ENCODE results near the gene NHS.

NHS gene

DNA sequence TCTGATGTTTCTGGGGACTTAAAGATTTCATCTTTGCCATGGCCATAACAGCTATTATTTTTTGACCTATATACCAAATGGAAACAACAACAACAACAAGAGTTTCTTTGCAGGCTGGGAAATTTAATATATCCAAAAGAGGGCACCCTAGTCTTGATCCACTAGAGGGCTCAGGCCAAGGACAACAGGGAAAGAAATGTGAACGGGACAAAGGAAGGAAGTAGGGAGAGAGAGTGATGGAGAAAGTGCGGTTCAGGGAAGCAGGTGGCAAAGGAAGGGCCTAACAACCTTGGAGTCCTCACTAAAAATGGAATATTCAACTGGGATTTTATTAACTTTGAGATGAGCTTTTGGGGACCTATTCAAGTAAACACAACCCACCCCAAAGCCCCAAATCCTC is 294.5 kb downstream of the NHS start:
- no peak for DNase-seq

DNA sequence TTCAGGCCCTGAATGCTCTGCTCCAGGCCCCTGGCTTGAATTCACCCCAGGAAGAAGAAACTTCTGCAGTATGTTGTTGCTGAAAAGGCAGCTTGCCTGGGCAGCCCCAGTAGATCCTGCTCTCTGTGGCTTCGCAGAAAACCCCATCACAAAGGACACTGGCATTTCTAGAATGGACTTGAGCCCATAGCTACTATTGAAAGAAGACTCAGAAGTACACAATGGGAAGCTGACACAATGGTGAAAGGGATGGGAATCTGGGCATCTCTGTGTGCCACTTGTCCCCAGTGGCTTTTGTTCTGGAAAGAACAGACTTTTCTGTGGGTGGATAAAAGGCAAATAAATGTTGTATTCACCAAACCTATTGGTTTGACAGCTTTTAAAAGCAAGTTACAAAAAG is 294.9 kb downstream of the NHS start:
- peak in 18 of 51 donors; percentile 1 to 47 (median 5) for DNase-seq

GRCh38 chrX:17670874-17671273 is 295.9 kb downstream of the NHS start:
- DNase-seq = no peak

DNA sequence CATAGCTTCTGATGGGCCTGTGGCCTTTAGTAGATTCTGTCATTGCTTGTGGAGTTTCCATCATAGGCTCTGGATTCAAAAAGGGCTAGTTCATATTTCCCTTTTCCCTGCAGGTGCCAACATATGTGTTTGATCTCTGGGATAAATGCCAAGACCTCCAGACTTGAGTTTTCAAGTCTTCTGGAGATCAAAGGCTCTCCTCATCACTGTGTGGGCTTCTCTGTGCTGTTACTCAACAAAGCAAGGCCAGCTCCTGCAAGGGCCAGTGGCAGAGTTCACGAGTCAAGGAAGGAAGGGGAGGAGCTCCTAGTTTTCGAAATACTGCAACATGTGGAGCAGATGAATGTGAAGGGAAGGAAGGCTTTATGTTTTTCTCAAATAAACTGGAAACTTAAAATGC is 299.6 kb downstream of the NHS start:
- no peak for DNase-seq

DNA sequence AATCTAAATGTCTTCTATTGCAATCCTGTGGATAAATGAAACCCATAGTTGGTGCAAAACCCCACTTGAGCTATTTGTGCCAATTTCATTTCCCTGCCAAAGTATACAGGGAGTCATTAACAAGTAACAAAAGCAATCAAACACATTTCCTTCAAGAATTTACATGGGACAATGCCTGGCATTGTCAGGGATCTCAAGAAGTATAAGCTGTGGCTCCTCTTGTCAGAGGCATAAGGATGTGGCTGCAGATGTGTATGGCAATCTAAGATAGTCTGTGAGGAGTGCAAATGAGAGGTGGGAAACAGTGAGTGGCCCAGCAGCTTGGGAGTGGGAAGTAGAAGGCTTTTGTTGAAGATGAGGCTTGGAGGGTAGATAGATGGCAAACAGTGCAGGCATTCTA is 304.3 kb downstream of the NHS start:
- DNase-seq = no peak

- no peak for DNase-seq
These were observed 304.8 kb downstream of the NHS start for GRCh38 chrX:17679820-17680219.

- no peak for DNase-seq
These were observed 305.9 kb downstream of the NHS start for GRCh38 chrX:17680732-17681413.

GRCh38 chrX:17682259-17682658 is 307.3 kb downstream of the NHS start:
- no peak for DNase-seq

DNA sequence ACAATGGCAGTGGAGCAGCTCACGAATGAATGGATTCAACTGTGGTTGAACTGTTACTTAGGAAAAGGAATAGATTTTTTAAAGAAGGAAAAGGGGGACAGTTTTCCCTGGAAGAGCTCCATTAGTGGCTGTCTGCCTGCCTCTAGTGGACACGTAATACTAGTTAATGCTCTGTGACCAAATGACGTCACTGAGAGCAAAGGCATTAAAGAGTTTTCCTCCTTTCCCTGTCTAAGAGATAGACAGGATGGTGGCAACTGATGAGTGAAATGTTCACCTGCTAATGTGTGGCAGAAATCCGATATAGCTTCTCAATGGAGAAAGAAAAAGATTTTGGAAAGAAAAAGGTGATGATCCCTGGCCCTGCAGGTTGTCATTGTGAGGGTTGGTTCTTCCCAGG is 310.0 kb downstream of the NHS start:
- no peak for DNase-seq

DNA sequence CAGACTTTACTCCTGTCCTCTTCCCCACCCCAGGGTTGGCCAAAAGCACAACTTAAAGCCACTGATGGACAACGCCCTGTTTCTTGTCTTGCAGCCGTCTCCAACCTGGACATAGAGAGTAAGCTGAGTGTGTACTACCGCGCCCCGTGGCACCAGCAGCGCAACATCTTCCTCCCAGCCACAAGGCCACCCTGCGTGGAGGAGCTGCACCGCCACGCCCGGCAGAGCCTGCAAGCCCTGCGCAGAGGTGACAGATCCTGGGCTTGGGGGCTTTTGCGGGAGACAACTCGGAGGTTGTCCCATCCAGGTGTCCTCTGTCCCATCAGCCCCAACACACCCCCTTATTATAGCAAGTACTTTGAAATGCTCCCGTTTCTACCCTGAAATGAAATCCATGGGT is 312.6 kb downstream of the NHS start:
- no peak for DNase-seq

GRCh38 chrX:17689971-17690409 is 315.0 kb downstream of the NHS start:
- DNase-seq = peak in 29 of 51 donors; percentile 0 to 53 (median 18)

- no peak for DNase-seq
These were observed 317.8 kb downstream of the NHS start for GRCh38 chrX:17692709-17693346.

- DNase-seq = no peak
These were observed 322.2 kb downstream of the NHS start for GRCh38 chrX:17697191-17697590.

GRCh38 chrX:17700976-17701375 is 326.0 kb downstream of the NHS start:
- DNase-seq = no peak

- DNase-seq = no peak
These were observed 328.2 kb downstream of the NHS start for GRCh38 chrX:17703201-17703600.

DNA sequence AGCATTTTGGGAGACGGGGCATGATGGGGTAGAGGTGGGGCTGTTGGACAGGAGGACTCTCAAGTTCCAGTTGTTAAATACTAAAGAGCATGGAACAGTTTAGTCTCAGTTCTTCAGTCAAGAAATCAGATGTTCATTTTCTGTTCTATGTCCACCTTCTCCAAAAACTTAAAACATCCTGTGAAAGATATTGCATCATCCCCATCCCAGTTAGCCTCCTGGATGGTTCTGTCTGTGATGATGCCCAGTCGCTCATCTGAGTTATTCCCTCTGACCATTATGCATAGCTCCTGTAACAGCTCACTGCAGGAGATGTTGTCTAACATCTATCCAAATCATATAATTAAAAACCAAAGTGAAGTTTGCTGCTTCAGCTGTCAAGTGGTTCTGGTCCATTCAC is 330.2 kb downstream of the NHS start:
- DNase-seq = no peak

- DNase-seq = no peak
These were observed 331.7 kb downstream of the NHS start for GRCh38 chrX:17706676-17707075.

DNA sequence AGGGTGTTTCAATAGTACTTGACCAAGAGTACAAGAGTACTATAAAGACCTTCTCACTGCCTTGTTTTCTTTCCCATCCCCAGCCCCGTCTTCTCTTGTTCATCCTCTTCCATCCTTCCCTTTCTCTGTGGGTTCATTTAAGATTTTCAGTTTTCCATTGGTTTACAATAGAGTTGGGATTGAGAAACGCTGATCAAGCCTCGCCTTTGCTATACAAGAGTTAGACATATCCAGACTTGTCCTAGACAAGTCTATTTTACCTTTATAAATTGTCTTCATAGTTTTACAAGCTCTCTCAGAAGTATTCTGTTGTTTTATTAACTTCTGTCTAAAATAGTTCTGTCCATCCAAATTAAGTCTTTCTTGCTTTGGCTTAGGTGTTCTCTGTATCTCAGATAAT is 332.7 kb downstream of the NHS start:
- DNase-seq = no peak

DNA sequence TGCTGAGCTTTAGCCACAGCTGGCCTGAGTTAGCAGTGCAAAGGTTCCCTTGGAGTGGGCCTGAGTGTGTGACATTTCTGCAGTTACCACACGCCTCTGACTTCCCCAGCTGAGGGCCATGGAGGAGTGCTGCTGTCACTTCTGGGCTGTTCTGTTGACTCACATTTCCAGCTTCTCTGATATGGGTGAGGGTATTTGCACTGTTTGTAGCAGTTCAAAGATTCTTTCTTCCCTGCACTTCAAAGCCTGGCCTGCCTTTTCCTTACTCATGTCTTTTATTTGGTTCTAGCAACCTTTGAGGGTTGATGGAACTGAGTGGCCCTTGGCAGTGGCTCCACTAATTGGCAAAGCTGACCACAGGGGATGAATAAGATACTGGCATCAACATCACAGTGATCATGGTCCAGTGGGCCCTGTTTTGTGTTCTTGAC is 335.9 kb downstream of the NHS start:
- DNase-seq = peak in 7 of 51 donors; percentile 0 to 7 (median 1)

DNA sequence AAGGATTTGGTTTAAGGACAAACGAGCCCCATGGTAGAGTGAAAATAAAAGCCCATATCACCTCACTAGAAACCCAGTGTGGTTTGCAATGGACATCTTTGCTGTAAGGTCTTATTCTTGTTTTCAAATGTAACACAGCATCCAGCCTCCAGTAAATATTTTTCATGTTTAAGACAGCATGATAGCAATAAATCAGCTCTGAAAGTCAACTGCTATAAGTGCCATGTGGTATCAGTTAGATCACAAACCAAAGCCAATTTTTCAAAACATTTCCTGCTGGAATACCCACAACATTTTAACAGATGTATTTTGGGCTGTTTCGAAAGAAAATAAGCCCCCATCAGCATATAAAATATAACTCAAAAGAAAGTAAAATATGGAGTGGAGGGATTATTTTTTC is 338.3 kb downstream of the NHS start:
- DNase-seq = no peak

- DNase-seq = no peak
These were observed 343.7 kb downstream of the NHS start for GRCh38 chrX:17718649-17719165.

- DNase-seq = no peak
These were observed 344.7 kb downstream of the NHS start for GRCh38 chrX:17719711-17720110.

DNA sequence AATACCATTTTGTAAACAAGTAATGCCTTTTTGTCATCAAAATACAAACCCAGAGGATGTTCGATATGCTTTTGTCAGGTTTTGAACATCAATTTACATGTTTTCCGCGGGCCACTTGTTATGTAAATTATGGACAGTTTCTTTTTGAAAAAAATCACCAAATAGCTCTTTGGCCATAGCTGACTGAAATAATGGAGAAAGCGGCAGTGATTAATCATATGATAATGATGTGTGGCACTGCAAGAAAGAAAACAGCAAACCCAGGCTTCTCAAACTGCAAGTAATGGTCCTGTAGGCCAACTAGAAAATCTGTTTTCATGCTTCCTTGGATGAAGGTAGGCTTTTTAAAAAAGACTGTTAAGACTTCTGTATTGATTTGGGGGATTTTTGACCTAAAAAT is 346.7 kb downstream of the NHS start:
- DNase-seq = no peak
